SKM-1 treated with dmso at 0.1 percent for 144 hours (cell line): ENCODE results near the gene GSK3B.
"Not testable (repeated sequence)": the region's sequence is repeated elsewhere in the genome, so short reads cannot be mapped to it uniquely, and the experiment has no call there.

Experiments
- DNase-seq: peaks from one replicate; lab custom pipeline; 2025; ENCODE audit not compliant: unreplicated experiment; lab: John Stamatoyannopoulos, UW

GSK3B gene

GRCh38 chr3:120018299-120018698 lies 75.9 kb downstream of the GSK3B start:
- no peak for DNase-seq

GRCh38 chr3:120017692-120018091 lies 76.6 kb downstream of the GSK3B start:
- no peak for DNase-seq

- DNase-seq, result no peak
Measured at GRCh38 chr3:120013481-120013880, 80.8 kb downstream of the GSK3B start.

- DNase-seq, result not testable (repeated sequence)
Measured at GRCh38 chr3:120005741-120006140, 88.5 kb downstream of the GSK3B start.

GRCh38 chr3:120004008-120004498 lies 90.2 kb downstream of the GSK3B start:
- not testable (repeated sequence) for DNase-seq

- no peak for DNase-seq
Measured at GRCh38 chr3:119998166-119998565, 96.1 kb downstream of the GSK3B start.

- no peak for DNase-seq
Measured at GRCh38 chr3:119990888-119991287, 103.4 kb downstream of the GSK3B start.

GRCh38 chr3:119989981-119990655 lies 104.1 kb downstream of the GSK3B start:
- DNase-seq, result no peak

GRCh38 chr3:119986812-119987211 lies 107.4 kb downstream of the GSK3B start:
- not testable (repeated sequence) for DNase-seq

GRCh38 chr3:119981386-119981785 lies 112.9 kb downstream of the GSK3B start:
- DNase-seq, result no peak

GRCh38 chr3:119978554-119979208 lies 115.6 kb downstream of the GSK3B start:
- DNase-seq, result no peak

- DNase-seq, result no peak
Measured at GRCh38 chr3:119977353-119977752, 116.9 kb downstream of the GSK3B start.

GRCh38 chr3:119976214-119976613 lies 118.0 kb downstream of the GSK3B start:
- DNase-seq, result no peak

- no peak for DNase-seq
Measured at GRCh38 chr3:119974656-119975055, 119.6 kb downstream of the GSK3B start.

- DNase-seq, result no peak
Measured at GRCh38 chr3:119973018-119973646, 121.1 kb downstream of the GSK3B start.

- no peak for DNase-seq
Measured at GRCh38 chr3:119969759-119970158, 124.5 kb downstream of the GSK3B start.

GRCh38 chr3:119967353-119968006 lies 126.8 kb downstream of the GSK3B start:
- no peak for DNase-seq

GRCh38 chr3:119965692-119966091 lies 128.6 kb downstream of the GSK3B start:
- DNase-seq, result no peak

- DNase-seq, result no peak
Measured at GRCh38 chr3:119964294-119964693, 130.0 kb downstream of the GSK3B start.

GRCh38 chr3:119955972-119956371 lies 138.3 kb downstream of the GSK3B start:
- no peak for DNase-seq

GRCh38 chr3:119950666-119951325 lies 143.5 kb downstream of the GSK3B start:
- DNase-seq, result no peak
